DOHH2 (cell line): Measurements from ENCODE around the gene CCM2.

Source experiments
- CTCF ChIP-seq: fragments of 200-600 bp; sonication (generic); IDR thresholded peaks from one replicate; pipeline ENCODE4 v1.5.1; 2014; ENCODE audit warnings: antibody characterized with exemption, mild to moderate bottlenecking, low read depth, low read length; ENCODE audit not compliant: poor library complexity, severe bottlenecking
- EZH2phosphoT487 ChIP-seq: fragments of 200-600 bp; sonication (generic); IDR thresholded peaks from 2 replicates; pipeline ENCODE4 v1.6.1; 2017; ENCODE audit warnings: borderline replicate concordance, mild to moderate bottlenecking, antibody characterized with exemption, low read length, moderate library complexity, mixed read lengths

- TF ChIP-seq EZH2phosphoT487 (no peak), CTCF (peak; percentile 77)
Observed at GRCh38 chr7:44979481-44980392, 20.3 kb upstream of the CCM2 start.
